GM21786 (cell line): ENCODE data around the gene TADA1.
A peak's percentile ranks its signal among the peaks of the same experiment; 100 is the strongest.

ENCODE experiments used
- ATAC-seq: cut with Tn5 transposase; IDR thresholded peaks from one replicate; pipeline ENCODE4 v1.9.1; 2021; ENCODE audit not compliant: unreplicated experiment

The TADA1 gene

GRCh38 chr1:166875734-166876539 is at the start of gene TADA1:
TSS of gene TADA1 (minus strand) at chr1:166876264. CDS start at chr1:166876233, 31 bp downstream.
- peak; percentile 94 for ATAC-seq

GRCh38 chr1:166924823-166925541 is 48.9 kb upstream of the TADA1 start:
- ATAC-seq = peak; percentile 90

GRCh38 chr1:166920561-166921475 is 44.8 kb upstream of the TADA1 start:
- no peak for ATAC-seq

- ATAC-seq = no peak
Observed at GRCh38 chr1:166918956-166919316, 42.9 kb upstream of the TADA1 start.

- ATAC-seq = no peak
Observed at GRCh38 chr1:166918088-166918955, 42.3 kb upstream of the TADA1 start.

GRCh38 chr1:166915941-166916340 is 39.9 kb upstream of the TADA1 start:
- ATAC-seq = no peak

- no peak for ATAC-seq
Observed at GRCh38 chr1:166915042-166915441, 39.0 kb upstream of the TADA1 start.

- no peak for ATAC-seq
Observed at GRCh38 chr1:166914111-166914510, 38.0 kb upstream of the TADA1 start.

- no peak for ATAC-seq
Observed at GRCh38 chr1:166911624-166912023, 35.6 kb upstream of the TADA1 start.

- peak; percentile 90 for ATAC-seq
Observed at GRCh38 chr1:166910396-166910994, 34.4 kb upstream of the TADA1 start.

- no peak for ATAC-seq
Observed at GRCh38 chr1:166908942-166909341, 32.9 kb upstream of the TADA1 start.

GRCh38 chr1:166907763-166908162 is 31.7 kb upstream of the TADA1 start:
- no peak for ATAC-seq

GRCh38 chr1:166907051-166907450 is 31.0 kb upstream of the TADA1 start:
- no peak for ATAC-seq

- no peak for ATAC-seq
Observed at GRCh38 chr1:166906647-166907046, 30.6 kb upstream of the TADA1 start.

GRCh38 chr1:166905900-166906299 is 29.8 kb upstream of the TADA1 start:
- no peak for ATAC-seq

GRCh38 chr1:166905136-166905535 is 29.1 kb upstream of the TADA1 start:
- ATAC-seq = no peak

- no peak for ATAC-seq
Observed at GRCh38 chr1:166903232-166903631, 27.2 kb upstream of the TADA1 start.

GRCh38 chr1:166902279-166902678 is 26.2 kb upstream of the TADA1 start:
- ATAC-seq = no peak

GRCh38 chr1:166900987-166901386 is 24.9 kb upstream of the TADA1 start:
- no peak for ATAC-seq

GRCh38 chr1:166899769-166900168 is 23.7 kb upstream of the TADA1 start:
- no peak for ATAC-seq
